HepG2 (cell line): ENCODE results near the gene THPO. TPM values are rescaled to one million over a fixed set of nuclear protein-coding genes. Genes with fewer than 3 reads are reported as not detected.

Source experiments
- ATF7 ChIP-seq, 2 experiments: fragments of 450-650 bp in 1 of 2; sonication (generic) in 1 of 2; formaldehyde crosslinking in 1 of 2; IDR thresholded peaks; 2 replicates each; pipeline versions ENCODE4 v1.4.0 to v1.6.1; 2016 to 2020; ENCODE audit warnings: antibody characterized with exemption in 1 of 2, mild to moderate bottlenecking in 1 of 2, missing genetic modification reagents in 1 of 2
- CREB1 ChIP-seq, 2 experiments: fragments of 450-650 bp in 1 of 2; IDR thresholded peaks; 2 replicates each; pipeline ENCODE4 v1.6.1; 2016 to 2017; ENCODE audit warnings: control low read depth in 1 of 2, mild to moderate bottlenecking in 1 of 2, missing compliant biosample characterization in 1 of 2, missing genetic modification characterization in 1 of 2
- HCFC1 ChIP-seq: fragments of 150-350 bp; IDR thresholded peaks from 2 replicates; pipeline ENCODE4 v1.6.1; 2014; ENCODE audit warnings: low read depth, low read length
- KAT7 ChIP-seq: IDR thresholded peaks from 2 replicates; pipeline ENCODE4 v1.6.1; 2018; ENCODE audit warnings: borderline replicate concordance, missing compliant biosample characterization
- KAT8 ChIP-seq: IDR thresholded peaks from 2 replicates; pipeline ENCODE4 v1.6.1; 2016; ENCODE audit warnings: missing genetic modification reagents, missing compliant biosample characterization
- KDM2A ChIP-seq: sonication (generic); formaldehyde crosslinking; IDR thresholded peaks from 2 replicates; pipeline ENCODE4 v1.4.0; 2020; ENCODE audit warnings: low read depth, missing genetic modification reagents, borderline replicate concordance
- KMT2B ChIP-seq: IDR thresholded peaks from 2 replicates; pipeline ENCODE4 v1.6.1; 2016; ENCODE audit warnings: missing genetic modification reagents, missing compliant biosample characterization
- REPIN1 ChIP-seq: sonication (generic); formaldehyde crosslinking; IDR thresholded peaks from 2 replicates; pipeline ENCODE4 v1.8.0; 2022; ENCODE audit warnings: missing genetic modification reagents, low read depth, mild to moderate bottlenecking, borderline replicate concordance
- ZBTB7A ChIP-seq: sonication (generic); formaldehyde crosslinking; IDR thresholded peaks from 2 replicates; pipeline ENCODE4 v1.8.0; 2022; ENCODE audit warnings: mild to moderate bottlenecking, missing genetic modification reagents
- ZFP36L1 ChIP-seq: sonication (generic); formaldehyde crosslinking; IDR thresholded peaks from 2 replicates; pipeline ENCODE4 v1.8.0; 2022; ENCODE audit warnings: mild to moderate bottlenecking, missing genetic modification reagents, moderate library complexity
- ZNF207 ChIP-seq: fragments of 450-650 bp; IDR thresholded peaks from 2 replicates; pipeline ENCODE4 v1.6.1; 2016; ENCODE audit warnings: antibody characterized with exemption, borderline replicate concordance
- ZNF24 ChIP-seq: fragments of 450-650 bp; IDR thresholded peaks from 2 replicates; pipeline ENCODE4 v1.6.1; 2017; ENCODE audit warnings: antibody characterized with exemption, mild to moderate bottlenecking
- ZNF329 ChIP-seq: sonication (generic); formaldehyde crosslinking; IDR thresholded peaks from 2 replicates; pipeline ENCODE4 v1.9.0; 2021; ENCODE audit warnings: low read depth, mild to moderate bottlenecking, missing genetic modification reagents
- ZNF569 ChIP-seq: sonication (generic); formaldehyde crosslinking; IDR thresholded peaks from 2 replicates; pipeline ENCODE4 v1.5.0; 2020; ENCODE audit warnings: mild to moderate bottlenecking, missing genetic modification reagents, moderate library complexity, borderline replicate concordance
- ZNF766 ChIP-seq: sonication (generic); formaldehyde crosslinking; IDR thresholded peaks from 2 replicates; pipeline ENCODE4 v1.5.0; 2020; ENCODE audit warnings: missing genetic modification reagents, borderline replicate concordance
- polyA plus RNA-seq, 8 experiments: library from polyadenylated mRNA; depleted of rRNA in 3 of 8; stranded (reverse) in 7 of 8; unstranded in 1 of 8; fragments of >200 nt; fragmentation: Illumina TruSeq in 4 of 8; extraction: Trizol in 4 of 8; gene quantifications; 2 replicates each; pipeline versions ENCODE4 v1.2.1 to v1.2.3, GENCODE V29; 2011 to 2016; ENCODE audit warnings: low read depth in 4 of 8, missing spikeins in 1 of 8, mixed read lengths in 1 of 8; ENCODE audit not compliant: insufficient read depth in 1 of 8
- total RNA-seq, 5 experiments: library from RNA; depleted of rRNA; stranded (reverse); fragments of >200 nt; fragmentation: Illumina TruSeq; extraction: Trizol; gene quantifications; 2 replicates each; pipeline ENCODE4 v1.2.3, GENCODE V29; 2016; ENCODE audit warnings: low read depth in 1 of 5
- TF ChIP-seq, protein P1 (sequence below): IDR thresholded peaks from 2 replicates; pipeline ENCODE4 v1.6.1; 2012; ENCODE audit warnings: low read length, improper control_type of control experiment
- TF ChIP-seq, protein P2 (sequence below): IDR thresholded peaks from 2 replicates; pipeline ENCODE4 v1.6.1; 2016
- TF ChIP-seq, protein P3 (sequence below): sonication (generic); formaldehyde crosslinking; IDR thresholded peaks from 2 replicates; pipeline ENCODE4 v1.8.0; 2022; ENCODE audit warnings: mild to moderate bottlenecking, missing genetic modification reagents, borderline replicate concordance
- TF ChIP-seq, protein P4 (sequence below): sonication (generic); formaldehyde crosslinking; IDR thresholded peaks from 2 replicates; pipeline ENCODE4 v1.4.0; 2020; ENCODE audit warnings: missing genetic modification reagents, borderline replicate concordance

The THPO gene
- total and polyA plus RNA-seq, 2 of the 13 experiments (the other 11 are each of a cell fraction or from before 2014, with no cell fraction given) = 2.8 to 4.8 TPM

GRCh38 chr3:184377882-184378445 lies at the start of gene THPO (continued):
- TF ChIP-seq, protein P1, sequence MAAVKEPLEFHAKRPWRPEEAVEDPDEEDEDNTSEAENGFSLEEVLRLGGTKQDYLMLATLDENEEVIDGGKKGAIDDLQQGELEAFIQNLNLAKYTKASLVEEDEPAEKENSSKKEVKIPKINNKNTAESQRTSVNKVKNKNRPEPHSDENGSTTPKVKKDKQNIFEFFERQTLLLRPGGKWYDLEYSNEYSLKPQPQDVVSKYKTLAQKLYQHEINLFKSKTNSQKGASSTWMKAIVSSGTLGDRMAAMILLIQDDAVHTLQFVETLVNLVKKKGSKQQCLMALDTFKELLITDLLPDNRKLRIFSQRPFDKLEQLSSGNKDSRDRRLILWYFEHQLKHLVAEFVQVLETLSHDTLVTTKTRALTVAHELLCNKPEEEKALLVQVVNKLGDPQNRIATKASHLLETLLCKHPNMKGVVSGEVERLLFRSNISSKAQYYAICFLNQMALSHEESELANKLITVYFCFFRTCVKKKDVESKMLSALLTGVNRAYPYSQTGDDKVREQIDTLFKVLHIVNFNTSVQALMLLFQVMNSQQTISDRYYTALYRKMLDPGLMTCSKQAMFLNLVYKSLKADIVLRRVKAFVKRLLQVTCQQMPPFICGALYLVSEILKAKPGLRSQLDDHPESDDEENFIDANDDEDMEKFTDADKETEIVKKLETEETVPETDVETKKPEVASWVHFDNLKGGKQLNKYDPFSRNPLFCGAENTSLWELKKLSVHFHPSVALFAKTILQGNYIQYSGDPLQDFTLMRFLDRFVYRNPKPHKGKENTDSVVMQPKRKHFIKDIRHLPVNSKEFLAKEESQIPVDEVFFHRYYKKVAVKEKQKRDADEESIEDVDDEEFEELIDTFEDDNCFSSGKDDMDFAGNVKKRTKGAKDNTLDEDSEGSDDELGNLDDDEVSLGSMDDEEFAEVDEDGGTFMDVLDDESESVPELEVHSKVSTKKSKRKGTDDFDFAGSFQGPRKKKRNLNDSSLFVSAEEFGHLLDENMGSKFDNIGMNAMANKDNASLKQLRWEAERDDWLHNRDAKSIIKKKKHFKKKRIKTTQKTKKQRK = no peak
- 0 out of 2 replicates have a peak, but pooled peaks have one; percentile 18 for TF ChIP-seq HCFC1
- TF ChIP-seq ZNF329 = no peak
- TF ChIP-seq KDM2A (CRISPR knock-in tag) = peak; percentile 64
- TF ChIP-seq, protein P2, sequence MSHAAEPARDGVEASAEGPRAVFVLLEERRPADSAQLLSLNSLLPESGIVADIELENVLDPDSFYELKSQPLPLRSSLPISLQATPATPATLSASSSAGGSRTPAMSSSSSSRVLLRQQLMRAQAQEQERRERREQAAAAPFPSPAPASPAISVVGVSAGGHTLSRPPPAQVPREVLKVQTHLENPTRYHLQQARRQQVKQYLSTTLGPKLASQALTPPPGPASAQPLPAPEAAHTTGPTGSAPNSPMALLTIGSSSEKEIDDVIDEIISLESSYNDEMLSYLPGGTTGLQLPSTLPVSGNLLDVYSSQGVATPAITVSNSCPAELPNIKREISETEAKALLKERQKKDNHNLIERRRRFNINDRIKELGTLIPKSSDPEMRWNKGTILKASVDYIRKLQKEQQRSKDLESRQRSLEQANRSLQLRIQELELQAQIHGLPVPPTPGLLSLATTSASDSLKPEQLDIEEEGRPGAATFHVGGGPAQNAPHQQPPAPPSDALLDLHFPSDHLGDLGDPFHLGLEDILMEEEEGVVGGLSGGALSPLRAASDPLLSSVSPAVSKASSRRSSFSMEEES (CRISPR knock-in tag) = peak; percentile 62; the same call in 1 of the 2 replicates
- peak; percentile 85 for TF ChIP-seq CREB1 (IDR thresholded peaks at IDR 0.05)
- peak; percentile 98 for TF ChIP-seq CREB1 (CRISPR knock-in tag; IDR thresholded peaks at IDR 0.05)
- 0 out of 2 replicates have a peak, but pooled peaks have one; percentile 60 for TF ChIP-seq ZNF569 (CRISPR knock-in tag)
- TF ChIP-seq ATF7 (IDR thresholded peaks at IDR 0.05) = no peak
- no peak for TF ChIP-seq ATF7 (CRISPR knock-in tag; IDR thresholded peaks at IDR 0.05)
- 0 out of 2 replicates have a peak, but pooled peaks have one; percentile 66 for TF ChIP-seq ZFP36L1
- TF ChIP-seq KMT2B (CRISPR knock-in tag) = peak; percentile 42
- peak; percentile 87 for TF ChIP-seq REPIN1
- peak; percentile 46; the same call in 1 of the 2 replicates for TF ChIP-seq ZNF766 (CRISPR knock-in tag)
- TF ChIP-seq, protein P3, sequence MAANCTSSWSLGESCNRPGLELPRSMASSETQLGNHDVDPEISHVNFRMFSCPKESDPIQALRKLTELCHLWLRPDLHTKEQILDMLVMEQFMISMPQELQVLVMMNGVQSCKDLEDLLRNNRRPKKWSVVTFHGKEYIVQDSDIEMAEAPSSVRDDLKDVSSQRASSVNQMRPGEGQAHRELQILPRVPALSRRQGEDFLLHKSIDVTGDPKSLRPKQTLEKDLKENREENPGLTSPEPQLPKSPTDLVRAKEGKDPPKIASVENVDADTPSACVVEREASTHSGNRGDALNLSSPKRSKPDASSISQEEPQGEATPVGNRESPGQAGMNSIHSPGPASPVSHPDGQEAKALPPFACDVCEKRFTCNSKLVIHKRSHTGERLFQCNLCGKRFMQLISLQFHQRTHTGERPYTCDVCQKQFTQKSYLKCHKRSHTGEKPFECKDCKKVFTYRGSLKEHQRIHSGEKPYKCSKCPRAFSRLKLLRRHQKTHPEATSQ (CRISPR knock-in tag) = no peak
- no peak for TF ChIP-seq KAT7 (CRISPR knock-in tag)
- TF ChIP-seq ZBTB7A (CRISPR knock-in tag) = 0 out of 2 replicates have a peak, but pooled peaks have one; percentile 71
- TF ChIP-seq KAT8 (CRISPR knock-in tag) = peak; percentile 87
- TF ChIP-seq ZNF24 = no peak
- no peak for TF ChIP-seq ZNF207
- TF ChIP-seq, protein P4, sequence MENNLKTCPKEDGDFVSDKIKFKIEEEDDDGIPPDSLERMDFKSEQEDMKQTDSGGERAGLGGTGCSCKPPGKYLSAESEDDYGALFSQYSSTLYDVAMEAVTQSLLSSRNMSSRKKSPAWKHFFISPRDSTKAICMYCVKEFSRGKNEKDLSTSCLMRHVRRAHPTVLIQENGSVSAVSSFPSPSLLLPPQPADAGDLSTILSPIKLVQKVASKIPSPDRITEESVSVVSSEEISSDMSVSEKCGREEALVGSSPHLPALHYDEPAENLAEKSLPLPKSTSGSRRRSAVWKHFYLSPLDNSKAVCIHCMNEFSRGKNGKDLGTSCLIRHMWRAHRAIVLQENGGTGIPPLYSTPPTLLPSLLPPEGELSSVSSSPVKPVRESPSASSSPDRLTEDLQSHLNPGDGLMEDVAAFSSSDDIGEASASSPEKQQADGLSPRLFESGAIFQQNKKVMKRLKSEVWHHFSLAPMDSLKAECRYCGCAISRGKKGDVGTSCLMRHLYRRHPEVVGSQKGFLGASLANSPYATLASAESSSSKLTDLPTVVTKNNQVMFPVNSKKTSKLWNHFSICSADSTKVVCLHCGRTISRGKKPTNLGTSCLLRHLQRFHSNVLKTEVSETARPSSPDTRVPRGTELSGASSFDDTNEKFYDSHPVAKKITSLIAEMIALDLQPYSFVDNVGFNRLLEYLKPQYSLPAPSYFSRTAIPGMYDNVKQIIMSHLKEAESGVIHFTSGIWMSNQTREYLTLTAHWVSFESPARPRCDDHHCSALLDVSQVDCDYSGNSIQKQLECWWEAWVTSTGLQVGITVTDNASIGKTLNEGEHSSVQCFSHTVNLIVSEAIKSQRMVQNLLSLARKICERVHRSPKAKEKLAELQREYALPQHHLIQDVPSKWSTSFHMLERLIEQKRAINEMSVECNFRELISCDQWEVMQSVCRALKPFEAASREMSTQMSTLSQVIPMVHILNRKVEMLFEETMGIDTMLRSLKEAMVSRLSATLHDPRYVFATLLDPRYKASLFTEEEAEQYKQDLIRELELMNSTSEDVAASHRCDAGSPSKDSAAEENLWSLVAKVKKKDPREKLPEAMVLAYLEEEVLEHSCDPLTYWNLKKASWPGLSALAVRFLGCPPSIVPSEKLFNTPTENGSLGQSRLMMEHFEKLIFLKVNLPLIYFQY (CRISPR knock-in tag) = peak; percentile 14; the same call in 1 of the 2 replicates
